HG03196 (cell line): ENCODE data around the gene ANKRD11.
"Not testable (repeated sequence)": the region's sequence is repeated elsewhere in the genome, so short reads cannot be mapped to it uniquely, and the experiment has no call there.

Source experiments
- ATAC-seq: cut with Tn5 transposase; IDR thresholded peaks from one replicate; pipeline ENCODE4 v1.9.1; 2021; ENCODE audit not compliant: unreplicated experiment

Gene ANKRD11

GRCh38 chr16:89274561-89275283 is 215.6 kb downstream of the ANKRD11 start:
- ATAC-seq: no peak

GRCh38 chr16:89273741-89274472 is 216.5 kb downstream of the ANKRD11 start:
- no peak for ATAC-seq

- ATAC-seq: no peak
Measured at GRCh38 chr16:89272631-89273030, 217.7 kb downstream of the ANKRD11 start.

GRCh38 chr16:89270666-89271345 is 219.6 kb downstream of the ANKRD11 start:
- ATAC-seq: no peak

GRCh38 chr16:89269805-89270665 is 220.3 kb downstream of the ANKRD11 start:
- ATAC-seq: no peak

GRCh38 chr16:89268987-89269735 is 221.2 kb downstream of the ANKRD11 start:
- ATAC-seq: no peak

- no peak for ATAC-seq
Measured at GRCh38 chr16:89268585-89268984, 221.8 kb downstream of the ANKRD11 start.

GRCh38 chr16:89267746-89268145 is 222.6 kb downstream of the ANKRD11 start:
- ATAC-seq: not testable (repeated sequence)

- ATAC-seq: no peak
Measured at GRCh38 chr16:89266521-89267134, 223.7 kb downstream of the ANKRD11 start.

- ATAC-seq: no peak
Measured at GRCh38 chr16:89265647-89266046, 224.7 kb downstream of the ANKRD11 start.

GRCh38 chr16:89264800-89265550 is 225.4 kb downstream of the ANKRD11 start:
- no peak for ATAC-seq

- ATAC-seq: no peak
Measured at GRCh38 chr16:89261691-89262563, 228.4 kb downstream of the ANKRD11 start.

GRCh38 chr16:89259901-89260300 is 230.5 kb downstream of the ANKRD11 start:
- ATAC-seq: not testable (repeated sequence)

GRCh38 chr16:89257757-89258465 is 232.4 kb downstream of the ANKRD11 start:
- ATAC-seq: no peak

- ATAC-seq: no peak
Measured at GRCh38 chr16:89257281-89257731, 233.1 kb downstream of the ANKRD11 start.

GRCh38 chr16:89256651-89257254 is 233.6 kb downstream of the ANKRD11 start:
- no peak for ATAC-seq
